Memory B cell (primary cell): Measurements from ENCODE around the gene RNF182.
"Not testable (repeated sequence)": the region's sequence is repeated elsewhere in the genome, so short reads cannot be mapped to it uniquely, and the experiment has no call there.

ENCODE experiments used
- ATAC-seq: fragments of 150-1000 bp; cut with Tn5 transposase; 2 replicates; pipeline ENCODE4 v1.10.0; 2021; ENCODE audit warnings: low read depth, mild to moderate bottlenecking, moderate library complexity
- DNase-seq, 2 donors: peaks; one replicate each; pipeline ENCODE4 v3.0.0; 2022; ENCODE audit warnings: low spot score in 2 of 2
- H3K27ac Mint-ChIP-seq: one replicate; pipeline ENCODE4 v1.8.0; 2022; ENCODE audit warnings: mild to moderate bottlenecking, moderate library complexity, mixed read lengths
- H3K27me3 Mint-ChIP-seq: one replicate; pipeline ENCODE4 v1.8.0; 2022; ENCODE audit warnings: mixed read lengths
- H3K36me3 Mint-ChIP-seq: one replicate; pipeline ENCODE4 v1.8.0; 2022; ENCODE audit warnings: mild to moderate bottlenecking, mixed read lengths
- H3K4me1 Mint-ChIP-seq: one replicate; pipeline ENCODE4 v1.8.0; 2022; ENCODE audit warnings: mixed read lengths
- H3K4me3 Mint-ChIP-seq: one replicate; pipeline ENCODE4 v1.8.0; 2022; ENCODE audit warnings: mild to moderate bottlenecking, moderate library complexity, mixed read lengths
- H3K9me3 Mint-ChIP-seq: one replicate; pipeline ENCODE4 v1.8.0; 2022; ENCODE audit warnings: mixed read lengths

The RNF182 gene

GRCh38 chr6:13965582-13966127 lies 40.9 kb downstream of the RNF182 start:
- Mint-ChIP-seq H3K4me3 (no peak overlapping the region), H3K27ac (no peak overlapping the region), H3K4me1 (no peaks in the 10 kb centered on the region), H3K27me3 (peaks cover 17% of the 10 kb centered on the region), H3K9me3 (peaks cover 6% of the 10 kb centered on the region), H3K36me3 (peaks cover 1% of the 10 kb centered on the region)
- ATAC-seq (peak; percentile 35), DNase-seq (no peak)

DNA sequence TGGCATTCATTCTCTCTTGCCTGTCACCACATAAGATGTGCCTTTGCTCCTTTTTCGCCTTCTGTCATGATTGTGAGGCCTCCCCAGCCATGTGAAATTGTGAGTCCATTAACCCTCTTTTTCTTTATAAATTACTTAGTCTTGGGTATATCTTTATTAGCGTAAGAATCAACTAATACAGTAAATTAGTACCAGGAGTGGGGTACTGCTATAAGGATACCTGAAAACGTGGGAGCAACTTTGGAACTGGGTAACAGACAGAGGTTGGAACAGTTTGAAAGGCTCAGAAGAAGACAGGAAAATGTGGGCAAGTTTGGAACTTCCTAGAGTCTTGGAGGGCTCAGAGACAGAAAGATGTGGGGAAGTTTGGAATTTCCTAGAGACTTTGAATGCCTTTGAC lies 46.6 kb downstream of the RNF182 start:
- Mint-ChIP-seq H3K36me3 (peaks cover 8% of the 10 kb centered on the region), H3K4me3 (no peak overlapping the region), H3K4me1 (no peaks in the 10 kb centered on the region), H3K27me3 (peaks cover 11% of the 10 kb centered on the region), H3K9me3 (peaks cover 19% of the 10 kb centered on the region), H3K27ac (no peak overlapping the region)
- ATAC-seq: no peak
- DNase-seq: no peak

DNA sequence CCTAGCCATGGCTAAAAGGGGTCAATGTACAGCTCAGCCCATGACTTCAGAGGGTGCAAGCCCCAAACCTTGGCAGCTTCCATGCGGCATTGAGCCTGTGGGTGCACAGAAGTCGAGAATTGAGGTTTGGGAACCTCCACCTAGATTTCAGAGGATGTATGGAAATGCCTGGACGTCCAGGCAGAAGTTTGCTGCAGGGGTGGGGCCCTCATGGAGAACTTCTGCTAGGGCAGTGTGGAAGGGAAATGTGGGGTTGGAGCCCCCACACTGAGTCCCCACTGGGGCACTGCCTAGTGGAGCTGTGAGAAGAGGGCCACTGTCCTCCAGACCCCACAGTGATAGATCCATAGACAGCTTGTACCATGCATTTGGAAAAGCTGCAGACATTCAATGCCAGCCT lies 47.9 kb downstream of the RNF182 start:
- not testable (repeated sequence) for H3K36me3 Mint-ChIP-seq, H3K27ac Mint-ChIP-seq, DNase-seq, H3K27me3 Mint-ChIP-seq, ATAC-seq, H3K4me3 Mint-ChIP-seq, H3K4me1 Mint-ChIP-seq
- H3K9me3 Mint-ChIP-seq: peaks cover 19% of the 10 kb centered on the region

DNA sequence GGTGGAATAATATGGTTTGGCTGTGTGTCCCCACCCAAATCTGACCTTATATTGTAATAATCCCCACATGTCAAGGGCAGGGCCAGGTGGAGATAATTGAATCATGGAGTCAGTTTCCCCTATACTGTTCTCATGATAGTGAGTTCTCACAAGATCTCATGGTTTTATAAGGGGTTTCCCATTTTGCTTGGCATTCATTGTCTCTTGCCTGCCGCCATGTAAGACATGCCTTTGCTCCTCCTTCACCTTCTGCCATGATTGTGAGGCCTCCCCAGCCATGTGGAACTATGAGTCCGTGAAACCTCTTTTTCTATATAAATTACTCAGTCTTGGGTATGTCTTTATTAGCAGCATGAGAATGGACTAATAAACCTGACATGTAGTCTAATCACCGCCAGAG lies 48.7 kb downstream of the RNF182 start:
- not testable (repeated sequence) for H3K4me3 Mint-ChIP-seq, H3K36me3 Mint-ChIP-seq, DNase-seq, ATAC-seq, H3K27ac Mint-ChIP-seq, H3K27me3 Mint-ChIP-seq, H3K4me1 Mint-ChIP-seq
- peaks cover 19% of the 10 kb centered on the region for H3K9me3 Mint-ChIP-seq

DNA sequence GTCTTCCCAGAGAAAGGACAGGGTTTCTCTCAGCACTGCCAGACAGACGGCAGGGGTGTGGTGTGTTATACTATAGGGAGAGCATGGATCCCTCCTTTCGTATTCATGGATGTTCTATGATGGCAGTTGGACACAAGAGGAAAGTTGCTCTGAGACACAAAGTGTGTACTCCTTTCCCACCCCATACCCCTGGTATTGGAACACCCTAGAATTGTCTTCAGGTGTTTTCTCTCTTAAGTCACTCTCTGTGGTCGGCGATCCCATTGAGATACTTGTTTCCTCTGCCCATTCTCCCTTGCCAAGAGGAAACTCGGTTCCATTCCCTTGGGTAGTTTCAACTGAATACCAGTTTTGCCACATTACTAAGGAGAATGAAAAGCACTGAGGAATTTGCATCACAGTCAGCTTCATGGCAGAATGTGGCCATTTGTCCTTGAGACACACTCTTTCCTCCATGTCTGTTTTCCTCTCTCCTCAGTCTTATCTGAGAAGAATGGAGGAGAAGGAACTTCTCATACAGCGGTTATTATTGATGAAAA lies 53.4 kb downstream of the RNF182 start:
- peaks cover 8% of the 10 kb centered on the region for H3K27me3 Mint-ChIP-seq
- no peaks in the 10 kb centered on the region for H3K4me1 Mint-ChIP-seq
- H3K36me3 Mint-ChIP-seq: no peaks in the 10 kb centered on the region

DNA sequence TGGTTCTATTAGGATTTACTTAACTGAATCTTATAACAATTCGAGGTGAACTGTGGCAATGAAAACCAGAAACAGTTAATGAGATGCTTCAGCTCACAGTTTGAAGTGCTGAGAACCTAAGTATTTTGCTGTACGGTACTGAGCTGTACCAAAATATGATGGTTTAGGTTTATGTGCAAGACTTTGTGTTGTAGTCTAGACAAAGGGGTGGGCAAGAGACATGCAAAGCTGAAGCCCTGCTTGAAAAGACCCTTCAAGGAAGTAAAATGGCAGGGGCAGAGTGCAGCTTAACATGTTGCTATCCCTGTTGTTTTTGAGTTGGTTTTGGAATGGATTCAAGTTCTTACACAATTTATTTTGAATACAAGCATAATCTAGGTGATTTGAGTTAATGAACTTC lies 54.0 kb downstream of the RNF182 start:
- Mint-ChIP-seq H3K27ac (no peak overlapping the region), H3K27me3 (peaks cover 10% of the 10 kb centered on the region), H3K9me3 (peaks cover 3% of the 10 kb centered on the region), H3K36me3 (no peaks in the 10 kb centered on the region), H3K4me1 (no peaks in the 10 kb centered on the region), H3K4me3 (no peak overlapping the region)
- ATAC-seq: no peak
- no peak for DNase-seq

More for the DNA sequence above, 53.4 kb downstream of the RNF182 start:
- Mint-ChIP-seq H3K4me3 (no peak overlapping the region), H3K27ac (no peak overlapping the region), H3K9me3 (peaks cover 7% of the 10 kb centered on the region)
- no peak for DNase-seq
- no peak for ATAC-seq

DNA sequence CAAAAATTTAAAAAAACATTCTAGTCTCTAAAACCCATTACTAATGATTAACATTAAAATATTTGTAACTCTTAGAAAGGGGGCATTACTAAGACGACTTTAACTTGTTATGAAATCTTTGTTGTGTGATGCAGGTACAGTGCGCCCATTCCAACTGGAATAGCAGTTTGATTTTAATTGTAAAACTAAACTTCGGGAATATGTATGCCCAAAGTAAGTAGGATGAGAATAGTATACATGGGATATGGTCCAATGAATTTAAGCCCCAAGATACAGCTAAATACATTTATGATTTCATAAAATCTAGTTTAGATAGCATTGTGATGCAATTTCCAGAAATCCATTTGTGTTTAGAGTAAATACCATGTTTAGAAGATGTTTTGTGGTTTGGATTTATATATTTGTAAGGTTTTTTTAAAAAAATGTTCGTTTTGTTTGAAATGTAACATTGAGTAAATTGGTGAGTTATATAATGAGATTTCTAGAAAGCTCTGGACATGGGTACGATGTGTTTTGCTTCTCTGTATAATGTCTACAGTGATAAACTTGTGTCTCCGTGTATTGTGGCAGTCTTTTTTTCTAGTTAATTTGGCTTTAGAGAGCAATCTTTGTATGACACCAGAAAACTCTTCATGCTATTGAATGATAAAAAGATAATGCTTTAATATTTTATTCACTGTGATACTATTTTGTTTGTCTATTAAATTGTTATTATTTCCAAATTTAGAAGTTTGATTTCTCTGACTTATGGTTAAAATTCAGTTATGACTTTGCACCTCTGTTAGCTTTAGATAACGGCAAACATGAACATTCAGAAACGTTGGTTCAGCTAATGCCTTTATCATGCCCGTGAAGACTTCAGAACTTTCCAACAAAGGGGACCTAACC lies 54.8 kb downstream of the RNF182 start:
- no peak for ATAC-seq
- DNase-seq: no peak
- no peaks in the 10 kb centered on the region for H3K4me1 Mint-ChIP-seq
- H3K27me3 Mint-ChIP-seq: peaks cover 12% of the 10 kb centered on the region
- H3K4me3 Mint-ChIP-seq: no peak overlapping the region
- H3K36me3 Mint-ChIP-seq: no peaks in the 10 kb centered on the region
- H3K27ac Mint-ChIP-seq: no peak overlapping the region
- H3K9me3 Mint-ChIP-seq: peaks cover 3% of the 10 kb centered on the region

DNA sequence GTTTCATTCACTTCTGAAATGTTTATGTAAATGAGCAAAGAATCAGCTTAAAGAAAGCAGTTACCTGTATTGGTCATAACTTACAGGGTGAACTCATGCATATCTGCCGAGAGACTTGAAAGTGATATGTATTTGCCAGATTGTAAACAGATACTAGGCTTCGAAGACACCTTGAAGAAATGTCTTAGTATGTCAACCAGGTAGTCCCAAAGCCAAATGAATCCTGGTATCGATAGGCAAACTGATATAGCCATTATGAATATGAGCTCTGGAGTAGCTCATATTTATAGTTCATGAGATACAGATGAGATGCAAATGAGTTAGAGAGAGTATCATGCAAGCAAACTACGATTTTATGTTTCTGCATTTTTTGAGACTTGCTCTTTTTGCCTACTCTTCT lies 55.8 kb downstream of the RNF182 start:
- ATAC-seq (no peak), DNase-seq (no peak)
- H3K36me3 Mint-ChIP-seq: no peaks in the 10 kb centered on the region
- H3K27me3 Mint-ChIP-seq: peaks cover 13% of the 10 kb centered on the region
- no peak overlapping the region for H3K4me3 Mint-ChIP-seq
- no peak overlapping the region for H3K27ac Mint-ChIP-seq
- no peaks in the 10 kb centered on the region for H3K4me1 Mint-ChIP-seq
- no peaks in the 10 kb centered on the region for H3K9me3 Mint-ChIP-seq

GRCh38 chr6:13985663-13986325 lies 61.0 kb downstream of the RNF182 start:
- ATAC-seq: no peak
- H3K4me1 Mint-ChIP-seq: no peaks in the 10 kb centered on the region

DNA sequence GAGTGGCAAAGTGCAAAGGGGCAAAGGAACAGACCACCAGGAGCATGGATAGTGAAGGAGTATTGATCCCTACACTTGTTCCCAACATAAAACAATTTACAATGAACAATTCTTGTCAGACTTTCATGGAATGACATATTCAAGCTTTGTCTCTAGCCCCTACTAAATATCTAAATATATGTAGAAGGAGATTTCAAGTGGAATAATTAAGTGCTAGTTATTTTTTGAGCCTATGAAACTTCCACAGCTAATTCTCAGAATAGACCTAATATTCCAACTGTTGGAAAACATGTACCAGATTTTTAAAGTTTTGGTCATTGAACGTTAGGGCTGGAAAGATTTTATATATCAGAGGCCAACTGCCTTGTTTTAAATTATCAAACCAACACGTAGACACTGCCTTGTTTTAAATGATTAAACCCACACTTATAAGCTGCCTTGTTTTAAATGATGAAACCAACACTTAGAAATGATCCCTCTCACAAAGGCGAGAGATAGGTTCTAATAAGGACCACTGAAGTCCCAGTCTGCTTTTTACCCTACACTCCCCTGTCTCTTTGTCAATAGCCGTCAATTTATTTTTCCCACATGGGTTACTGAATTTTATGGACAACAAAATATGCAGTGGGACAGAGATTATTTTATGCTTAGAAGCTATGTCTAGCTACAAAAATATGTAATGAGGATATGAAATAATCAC lies 62.1 kb downstream of the RNF182 start:
- no peaks in the 10 kb centered on the region for H3K36me3 Mint-ChIP-seq
- DNase-seq: no peak
- no peaks in the 10 kb centered on the region for H3K9me3 Mint-ChIP-seq
- no peak overlapping the region for H3K4me3 Mint-ChIP-seq
- no peak overlapping the region for H3K27ac Mint-ChIP-seq
- peaks cover 23% of the 10 kb centered on the region for H3K27me3 Mint-ChIP-seq
- ATAC-seq: no peak
- no peaks in the 10 kb centered on the region for H3K4me1 Mint-ChIP-seq

More at GRCh38 chr6:13985663-13986325, 61.0 kb downstream of the RNF182 start:
- Mint-ChIP-seq H3K27me3 (peaks cover 22% of the 10 kb centered on the region), H3K36me3 (no peaks in the 10 kb centered on the region), H3K27ac (no peak overlapping the region), H3K4me3 (no peak overlapping the region), H3K9me3 (no peaks in the 10 kb centered on the region)
- no peak for DNase-seq

DNA sequence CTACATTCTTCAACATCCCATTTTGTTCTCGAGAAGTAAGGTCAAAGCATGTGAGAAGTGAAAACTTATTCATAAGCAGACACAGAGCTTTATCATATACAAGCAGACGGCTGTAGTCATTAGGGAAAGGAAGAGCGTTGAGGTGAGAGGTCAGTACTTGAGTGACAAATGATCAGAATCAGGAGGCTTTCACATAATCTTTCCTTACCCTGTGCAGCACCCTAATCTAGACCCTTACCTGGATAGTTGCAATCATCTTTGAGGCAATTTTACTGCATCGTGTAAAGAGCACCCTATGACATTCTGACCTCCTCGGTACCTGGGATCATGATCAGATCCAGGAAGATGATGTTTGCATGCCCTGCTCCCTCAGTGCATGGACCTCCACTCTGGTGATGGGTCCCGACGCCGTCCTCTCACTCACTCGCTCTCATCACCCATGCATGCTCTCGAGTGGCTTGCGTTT lies 62.7 kb downstream of the RNF182 start:
- ATAC-seq (no peak), DNase-seq (no peak)
- Mint-ChIP-seq H3K9me3 (no peaks in the 10 kb centered on the region), H3K27ac (no peak overlapping the region), H3K27me3 (peaks cover 21% of the 10 kb centered on the region), H3K4me1 (no peaks in the 10 kb centered on the region), H3K4me3 (no peak overlapping the region), H3K36me3 (no peaks in the 10 kb centered on the region)

GRCh38 chr6:13988049-13988738 lies 63.4 kb downstream of the RNF182 start:
- Mint-ChIP-seq H3K4me1 (no peaks in the 10 kb centered on the region), H3K27ac (no peak overlapping the region), H3K27me3 (peaks cover 19% of the 10 kb centered on the region), H3K4me3 (no peak overlapping the region), H3K36me3 (no peaks in the 10 kb centered on the region), H3K9me3 (no peaks in the 10 kb centered on the region)
- no peak for ATAC-seq
- DNase-seq: no peak

- H3K36me3 Mint-ChIP-seq: peaks cover 2% of the 10 kb centered on the region
- DNase-seq: no peak
- H3K9me3 Mint-ChIP-seq: no peaks in the 10 kb centered on the region
- no peak for ATAC-seq
- no peaks in the 10 kb centered on the region for H3K4me1 Mint-ChIP-seq
- peaks cover 17% of the 10 kb centered on the region for H3K27me3 Mint-ChIP-seq
- no peak overlapping the region for H3K27ac Mint-ChIP-seq
- no peak overlapping the region for H3K4me3 Mint-ChIP-seq
These were observed 64.2 kb downstream of the RNF182 start for GRCh38 chr6:13988908-13989307.
